Upper lobe of left lung (tissue), 4 donors: ENCODE results near the gene C1orf141.

Experiments
- EP300 ChIP-seq, 4 donors: sonication (generic); formaldehyde crosslinking; IDR thresholded peaks; one replicate each; pipeline ENCODE4 v1.5.1; 2017; ENCODE audit warnings: antibody characterized with exemption in 4 of 4, control low read depth in 2 of 4
- POLR2A ChIP-seq, 4 donors: fragments of 450-650 bp; IDR thresholded peaks; one replicate each; pipeline ENCODE4 v1.5.1; 2016 to 2017; ENCODE audit warnings: antibody characterized with exemption in 4 of 4, mild to moderate bottlenecking in 2 of 4

- TF ChIP-seq EP300 (IDR thresholded peaks at IDR 0.05) (no peak), POLR2A (IDR thresholded peaks at IDR 0.05) (no peak)
These were observed 23.6 kb upstream of the C1orf141 start for GRCh38 chr1:67158401-67158800.
